GM18861 (cell line): ENCODE measurements around the gene GRIN3B.

ENCODE experiments used
- ATAC-seq: cut with Tn5 transposase; IDR thresholded peaks from one replicate; pipeline ENCODE4 v1.9.1; 2021; ENCODE audit not compliant: unreplicated experiment

The GRIN3B gene

GRCh38 chr19:1055886-1056620 lies 55.8 kb downstream of the GRIN3B start:
- ATAC-seq = no peak

- ATAC-seq = no peak
Measured at GRCh38 chr19:1057176-1057855, 57.1 kb downstream of the GRIN3B start.

GRCh38 chr19:1058112-1058511 lies 57.9 kb downstream of the GRIN3B start:
- ATAC-seq = no peak
